Measurements from ENCODE around the gene SPAG16.
"Not testable (repeated sequence)": the region's sequence is repeated elsewhere in the genome, so short reads cannot be mapped to it uniquely, and the experiment has no call there.

SPAG16 gene

GRCh38 chr2:213275265-213275664, 9.0 kb upstream of the SPAG16 start:
- no peak for DNase-seq

GRCh38 chr2:213277134-213277533, 7.1 kb upstream of the SPAG16 start:
- DNase-seq: not testable (repeated sequence)

GRCh38 chr2:213279116-213279620, 5.1 kb upstream of the SPAG16 start:
- DNase-seq: no peak

- DNase-seq: no peak
These were observed 4.3 kb upstream of the SPAG16 start for GRCh38 chr2:213279971-213280370.

- DNase-seq: no peak
These were observed 3.1 kb upstream of the SPAG16 start for GRCh38 chr2:213281156-213281555.

GRCh38 chr2:213285404-213285803, 1.1 kb downstream of the SPAG16 start:
- no peak for DNase-seq

GRCh38 chr2:213286161-213286560, 1.9 kb downstream of the SPAG16 start:
- no peak for DNase-seq

- no peak for DNase-seq
These were observed 4.8 kb downstream of the SPAG16 start for GRCh38 chr2:213288913-213289700.

GRCh38 chr2:213290501-213290900, 6.2 kb downstream of the SPAG16 start:
- DNase-seq: no peak

- no peak for DNase-seq
These were observed 12.0 kb downstream of the SPAG16 start for GRCh38 chr2:213296270-213296669.

- DNase-seq: no peak
These were observed 22.2 kb downstream of the SPAG16 start for GRCh38 chr2:213306316-213306942.

- DNase-seq: no peak
These were observed 31.1 kb downstream of the SPAG16 start for GRCh38 chr2:213315168-213315876.

GRCh38 chr2:213316001-213316735, 31.9 kb downstream of the SPAG16 start:
- no peak for DNase-seq

- DNase-seq: no peak
These were observed 33.7 kb downstream of the SPAG16 start for GRCh38 chr2:213317929-213318328.

GRCh38 chr2:213320604-213321003, 36.3 kb downstream of the SPAG16 start:
- no peak for DNase-seq

- DNase-seq: no peak
These were observed 52.0 kb downstream of the SPAG16 start for GRCh38 chr2:213336253-213336770.

GRCh38 chr2:213353419-213353818, 69.2 kb downstream of the SPAG16 start:
- DNase-seq: no peak

- no peak for DNase-seq
These were observed 92.4 kb downstream of the SPAG16 start for GRCh38 chr2:213376644-213377043.

- not testable (repeated sequence) for DNase-seq
These were observed 122.8 kb downstream of the SPAG16 start for GRCh38 chr2:213407027-213407426.

- DNase-seq: not testable (repeated sequence)
These were observed 124.3 kb downstream of the SPAG16 start for GRCh38 chr2:213408426-213409070.

- not testable (repeated sequence) for DNase-seq
These were observed 126.4 kb downstream of the SPAG16 start for GRCh38 chr2:213410687-213411086.

All from activated CD8-positive, alpha-beta memory T cell treated with anti-CD3 and anti-CD28 coated beads, Interleukin-2, amount 50 U/mL, for 48 hours (primary cell).